CD14-positive monocyte (primary cell): ENCODE measurements around the gene CHRNB4. TPM values are rescaled to one million over a fixed set of nuclear protein-coding genes. Genes with fewer than 3 reads are reported as not detected.

ENCODE experiments used
- DNase-seq, 3 donors: peaks; one replicate each; pipeline ENCODE4 v3.0.0-alpha.2; 2011 to 2022
- H2AFZ ChIP-seq: 2 replicates; pipeline ENCODE4 v1.6.0; 2012; ENCODE audit warnings: mild to moderate bottlenecking, low read depth, low read length, inconsistent platforms; ENCODE audit not compliant: insufficient read depth, poor library complexity, severe bottlenecking
- H3K27ac ChIP-seq, 2 donors: 1 replicate in 1 of 2; 2 replicates in 1 of 2; pipeline ENCODE4 v1.5.1; 2012 to 2013; ENCODE audit warnings: low read length in 2 of 2, control low read depth in 1 of 2, inconsistent platforms in 1 of 2, low read depth in 1 of 2, mild to moderate bottlenecking in 1 of 2
- H3K27me3 ChIP-seq, 2 donors: one replicate each; pipeline versions ENCODE4 v1.6.0 to v1.6.1; 2011 to 2013; ENCODE audit warnings: low read length in 2 of 2; ENCODE audit not compliant: control insufficient read depth in 2 of 2, insufficient read depth in 2 of 2
- H3K36me3 ChIP-seq, 2 donors: replicated peaks in 1 of 2; 1 replicate in 1 of 2; 2 replicates in 1 of 2; pipeline versions ENCODE4 v1.5.1 to v1.6.1; 2012 to 2013; ENCODE audit warnings: low read length in 2 of 2, control low read depth in 1 of 2, inconsistent platforms in 1 of 2, mild to moderate bottlenecking in 1 of 2; ENCODE audit not compliant: insufficient read depth in 2 of 2, control insufficient read depth in 1 of 2
- H3K4me1 ChIP-seq, 2 donors: 1 replicate in 1 of 2; 2 replicates in 1 of 2; pipeline versions ENCODE4 v1.5.1 to v1.6.1; 2012 to 2013; ENCODE audit warnings: low read length in 2 of 2, control low read depth in 1 of 2, inconsistent platforms in 1 of 2, mild to moderate bottlenecking in 1 of 2, moderate library complexity in 1 of 2; ENCODE audit not compliant: insufficient read depth in 2 of 2, control insufficient read depth in 1 of 2
- H3K4me2 ChIP-seq: replicated peaks from 2 replicates; pipeline ENCODE3; 2012; ENCODE audit warnings: low read length, moderate library complexity, mild to moderate bottlenecking; ENCODE audit not compliant: poor library complexity, severe bottlenecking; ENCODE audit errors: extremely low read depth
- H3K4me3 ChIP-seq, 3 experiments: fragments of 200-600 bp in 1 of 3; sonication (generic) in 1 of 3; replicated peaks in 1 of 3; 1 replicate in 2 of 3; 2 replicates in 1 of 3; pipeline ENCODE4 v1.5.1; 2011 to 2013; ENCODE audit warnings: low read length in 3 of 3, mild to moderate bottlenecking in 3 of 3, control low read depth in 2 of 3, low read depth in 2 of 3, inconsistent platforms in 1 of 3, moderate library complexity in 1 of 3
- H3K79me2 ChIP-seq: 2 replicates; pipeline ENCODE4 v1.6.0; 2012; ENCODE audit warnings: mild to moderate bottlenecking, control low read depth, inconsistent platforms, low read length, moderate library complexity; ENCODE audit not compliant: insufficient read depth
- H3K9ac ChIP-seq: 2 replicates; pipeline ENCODE4 v1.6.0; 2017; ENCODE audit warnings: low read length, mild to moderate bottlenecking; ENCODE audit not compliant: insufficient read depth, poor library complexity, severe bottlenecking
- H3K9me3 ChIP-seq, 2 donors: replicated peaks in 1 of 2; 1 replicate in 1 of 2; 2 replicates in 1 of 2; pipeline versions ENCODE4 v1.5.1 to v1.6.1; 2012 to 2013; ENCODE audit warnings: low read length in 2 of 2, control low read depth in 1 of 2; ENCODE audit not compliant: control insufficient read depth in 1 of 2, insufficient read depth in 1 of 2
- H4K20me1 ChIP-seq: 2 replicates; pipeline ENCODE4 v1.6.0; 2012; ENCODE audit warnings: mild to moderate bottlenecking, low read length, control low read depth, moderate library complexity; ENCODE audit not compliant: insufficient read depth
- H3K27ac Mint-ChIP-seq, 7 donors: one replicate each; pipeline ENCODE4 v1.8.0; 2020; ENCODE audit warnings: mild to moderate bottlenecking in 7 of 7, mixed read lengths in 7 of 7, moderate library complexity in 6 of 7, inconsistent platforms in 2 of 7
- H3K27me3 Mint-ChIP-seq, 3 donors: one replicate each; pipeline ENCODE4 v1.8.0; 2021 to 2022; ENCODE audit warnings: low read depth in 3 of 3, mild to moderate bottlenecking in 3 of 3, mixed read lengths in 3 of 3, moderate library complexity in 3 of 3, inconsistent platforms in 1 of 3
- H3K36me3 Mint-ChIP-seq, 2 donors: one replicate each; pipeline ENCODE4 v1.8.0; 2020; ENCODE audit warnings: mixed read lengths in 2 of 2, inconsistent platforms in 1 of 2, mild to moderate bottlenecking in 1 of 2
- H3K4me1 Mint-ChIP-seq: one replicate; pipeline ENCODE4 v1.8.0; 2020; ENCODE audit warnings: mild to moderate bottlenecking, mixed read lengths
- H3K4me3 Mint-ChIP-seq, 2 donors: one replicate each; pipeline ENCODE4 v1.8.0; 2020; ENCODE audit warnings: mild to moderate bottlenecking in 2 of 2, mixed read lengths in 2 of 2, moderate library complexity in 1 of 2
- H3K9me3 Mint-ChIP-seq, 7 donors: one replicate each; pipeline ENCODE4 v1.8.0; 2020 to 2022; ENCODE audit warnings: mixed read lengths in 7 of 7, mild to moderate bottlenecking in 6 of 7, moderate library complexity in 6 of 7, inconsistent platforms in 2 of 7
- CTCF ChIP-seq: fragments of 200-600 bp; IDR thresholded peaks from one replicate; pipeline ENCODE4 v1.8.0; 2022; ENCODE audit warnings: antibody characterized with exemption, mild to moderate bottlenecking
- WGBS: methylation state at CpG from one replicate; pipeline ENCODE4 v1.1.5; 2013; ENCODE audit warnings: missing lambda C conversion rate; ENCODE audit not compliant: insufficient coverage; 5-methylcytosine and 5-hydroxymethylcytosine counted together
- intact Hi-C, 2 donors: fragments of 100-400 bp; cut with micrococcal nuclease; formaldehyde crosslinking; loops; one replicate each; pipeline versions ENCODE4 v1.15.0 to v1.15.1; 2023
- polyA plus RNA-seq, 3 donors: library from polyadenylated mRNA; depleted of rRNA in 1 of 3; unstranded in 2 of 3; stranded (reverse) in 1 of 3; fragments of 300-500 nt in 2 of 3; fragments of >200 nt in 1 of 3; fragmentation: Illumina TruSeq in 2 of 3; gene quantifications; 1 replicate in 2 of 3; 2 replicates in 1 of 3; pipeline ENCODE4 v1.2.3, GENCODE V29; 2012 to 2021

The CHRNB4 gene
- polyA plus RNA-seq, 3 donors: not detected

- Mint-ChIP-seq H3K27ac (no peak overlapping the region), H3K27me3 (peaks cover 0 to 1% (median 0%) of the 10 kb centered on the region in 3 donors), H3K36me3 (no peaks in the 10 kb centered on the region), H3K4me3 (no peak overlapping the region), H3K9me3 (peaks cover 0 to 1% (median 0%) of the 10 kb centered on the region in 7 donors), H3K4me1 (peaks cover 24% of the 10 kb centered on the region)
- intact Hi-C loops: no loop called here
- Histone ChIP-seq H4K20me1 (no peaks in the 10 kb centered on the region), H3K4me1 (peaks cover 24 to 26% of the 10 kb centered on the region in 2 donors), H3K9me3 (no peaks in the 10 kb centered on the region), H3K9ac (no peak overlapping the region), H3K27me3 (no peaks in the 10 kb centered on the region), H3K4me3 (no peak overlapping the region), H2AFZ (no peak overlapping the region), H3K79me2 (no peaks in the 10 kb centered on the region), H3K27ac (no peak overlapping the region), H3K4me2 (no peak overlapping the region), H3K36me3 (no peaks in the 10 kb centered on the region)
- WGBS: 96% methylated on average over 12 of the region's 12 CpGs
- DNase-seq: no peak
- TF ChIP-seq CTCF: no peak
Observed at GRCh38 chr15:78682693-78683410, 41.8 kb upstream of the CHRNB4 start.

GRCh38 chr15:78682004-78682651 is 41.1 kb upstream of the CHRNB4 start:
- peaks cover 0 to 1% (median 0%) of the 10 kb centered on the region in 3 donors for H3K27me3 Mint-ChIP-seq
- no peaks in the 10 kb centered on the region for H3K27me3 ChIP-seq
- no peak overlapping the region for H3K4me3 Mint-ChIP-seq
- peaks cover 24 to 26% of the 10 kb centered on the region in 2 donors for H3K4me1 ChIP-seq
- H3K9ac ChIP-seq: no peak overlapping the region
- H3K27ac Mint-ChIP-seq: peak overlapping the region in 3 of 7 donors; percentile 8 to 59 (median 35)
- H3K9me3 ChIP-seq: no peaks in the 10 kb centered on the region
- H3K4me3 ChIP-seq: no peak overlapping the region
- no peak overlapping the region for H3K27ac ChIP-seq
- peak in 1 of 3 donors; percentile 15 for DNase-seq
- H3K4me2 ChIP-seq: no peak overlapping the region
- intact Hi-C loops: no loop called here
- WGBS: 56% methylated on average over 2 of the region's 5 CpGs
- peaks cover 24% of the 10 kb centered on the region for H3K4me1 Mint-ChIP-seq
- TF ChIP-seq CTCF: no peak
- H3K79me2 ChIP-seq: no peaks in the 10 kb centered on the region
- H3K9me3 Mint-ChIP-seq: peaks cover 0 to 1% (median 0%) of the 10 kb centered on the region in 7 donors
- peak overlapping the region; percentile 49 for H2AFZ ChIP-seq
- no peaks in the 10 kb centered on the region for H3K36me3 ChIP-seq
- no peaks in the 10 kb centered on the region for H4K20me1 ChIP-seq
- H3K36me3 Mint-ChIP-seq: no peaks in the 10 kb centered on the region
